Aortic smooth muscle cell (primary cell): ENCODE results near the gene PAPPA2. TPM values are rescaled to one million over a fixed set of nuclear protein-coding genes. Genes with fewer than 3 reads are reported as not detected.

Experiments
- total RNA-seq: library from RNA; depleted of rRNA; stranded (reverse); fragments of >200 nt; gene quantifications from 2 replicates; pipeline ENCODE4 v1.2.3, GENCODE V29; 2014

PAPPA2 gene
- total RNA-seq: 0.26 and 0.31 TPM in 2 replicates

GRCh38 chr1:176462674-176463378 lies at the start of gene PAPPA2:
Gene PAPPA2 (plus strand): TSS chr1:176463175. CDS start chr1:176556323, 93,148 bp downstream.

